NCI-H1092 (cell line): ENCODE data around the gene BCAN.
"Not testable (repeated sequence)": the region's sequence is repeated elsewhere in the genome, so short reads cannot be mapped to it uniquely, and the experiment has no call there.

Source experiments
- DNase-seq: peaks from one replicate; lab custom pipeline; 2025; lab: John Stamatoyannopoulos, UW

Gene BCAN

GRCh38 chr1:156641761-156642264 is at the start of gene BCAN:
TSS of gene BCAN (plus strand) at chr1:156642117. CDS start at chr1:156646055, 3,938 bp downstream.
- no peak for DNase-seq

- DNase-seq, result no peak
Measured at GRCh38 chr1:156592158-156592909, 49.6 kb upstream of the BCAN start.

- peak; percentile 34 for DNase-seq
Measured at GRCh38 chr1:156592910-156593660, 48.8 kb upstream of the BCAN start.

GRCh38 chr1:156593661-156593989 is 48.3 kb upstream of the BCAN start:
- DNase-seq, result no peak

GRCh38 chr1:156594190-156594589 is 47.7 kb upstream of the BCAN start:
- DNase-seq, result no peak

GRCh38 chr1:156595016-156595415 is 46.9 kb upstream of the BCAN start:
- no peak for DNase-seq

GRCh38 chr1:156596426-156596825 is 45.5 kb upstream of the BCAN start:
- DNase-seq, result no peak

- no peak for DNase-seq
Measured at GRCh38 chr1:156598125-156598524, 43.8 kb upstream of the BCAN start.

GRCh38 chr1:156598731-156599432 is 43.0 kb upstream of the BCAN start:
- no peak for DNase-seq

- no peak for DNase-seq
Measured at GRCh38 chr1:156599811-156600210, 42.1 kb upstream of the BCAN start.

GRCh38 chr1:156600733-156601121 is 41.2 kb upstream of the BCAN start:
- no peak for DNase-seq

- DNase-seq, result peak; percentile 72
Measured at GRCh38 chr1:156601122-156601830, 40.6 kb upstream of the BCAN start, which contains the start of gene GPATCH4. TSS of gene GPATCH4 (minus strand) at chr1:156601479.

- no peak for DNase-seq
Measured at GRCh38 chr1:156601892-156602291, 40.0 kb upstream of the BCAN start.

GRCh38 chr1:156602557-156602993 is 39.3 kb upstream of the BCAN start:
- DNase-seq, result no peak

GRCh38 chr1:156607344-156607743 is 34.6 kb upstream of the BCAN start:
- DNase-seq, result not testable (repeated sequence)

GRCh38 chr1:156608036-156608674 is 33.8 kb upstream of the BCAN start:
- peak; percentile 52 for DNase-seq

- DNase-seq, result peak; percentile 42
Measured at GRCh38 chr1:156608981-156609380, 32.9 kb upstream of the BCAN start.

GRCh38 chr1:156610072-156610471 is 31.8 kb upstream of the BCAN start:
- not testable (repeated sequence) for DNase-seq

GRCh38 chr1:156612666-156613065 is 29.3 kb upstream of the BCAN start:
- DNase-seq, result no peak

GRCh38 chr1:156615946-156616345 is 26.0 kb upstream of the BCAN start:
- no peak for DNase-seq

- peak; percentile 30 for DNase-seq
Measured at GRCh38 chr1:156616463-156616862, 25.5 kb upstream of the BCAN start.
